H9 (cell line): ENCODE data around the gene LPP. TPM values are rescaled to one million over a fixed set of nuclear protein-coding genes. Genes with fewer than 3 reads are reported as not detected.

Experiments
- DNase-seq: peaks from one replicate; pipeline ENCODE4 v3.0.0-alpha.2; 2017
- H2AFZ ChIP-seq: one replicate; pipeline ENCODE4 v1.6.1; 2013; ENCODE audit warnings: mild to moderate bottlenecking, low read length, control low read depth, moderate library complexity
- H2AK5ac ChIP-seq: 2 replicates; pipeline ENCODE4 v1.6.1; 2013; ENCODE audit warnings: low read length, control low read depth, mixed read lengths; ENCODE audit not compliant: insufficient read length
- H2BK120ac ChIP-seq: one replicate; pipeline ENCODE4 v1.6.1; 2013; ENCODE audit warnings: low read depth, mild to moderate bottlenecking, low read length, control low read depth, inconsistent platforms; ENCODE audit not compliant: poor library complexity, severe bottlenecking
- H2BK12ac ChIP-seq: 2 replicates; pipeline ENCODE4 v1.6.1; 2013; ENCODE audit warnings: low read length, control low read depth, mixed read lengths, low read depth; ENCODE audit not compliant: insufficient read length
- H2BK15ac ChIP-seq: 2 replicates; pipeline ENCODE4 v1.6.1; 2013; ENCODE audit warnings: low read depth, low read length, control low read depth
- H2BK20ac ChIP-seq: one replicate; pipeline ENCODE4 v1.6.1; 2013; ENCODE audit warnings: low read depth, mild to moderate bottlenecking, low read length, control low read depth, inconsistent platforms; ENCODE audit not compliant: poor library complexity, severe bottlenecking
- H2BK5ac ChIP-seq: 2 replicates; pipeline ENCODE4 v1.6.1; 2013; ENCODE audit warnings: low read length, control low read depth, mixed read lengths; ENCODE audit not compliant: insufficient read length
- H3K14ac ChIP-seq: 2 replicates; pipeline ENCODE4 v1.6.1; 2013; ENCODE audit warnings: low read length, control low read depth; ENCODE audit not compliant: insufficient read depth
- H3K18ac ChIP-seq: 2 replicates; pipeline ENCODE4 v1.6.1; 2013; ENCODE audit warnings: low read depth, mild to moderate bottlenecking, mixed read lengths, low read length, control low read depth; ENCODE audit not compliant: insufficient read length
- H3K23ac ChIP-seq: 2 replicates; pipeline ENCODE4 v1.6.1; 2013; ENCODE audit warnings: low read length, control low read depth, mixed read lengths, low read depth; ENCODE audit not compliant: insufficient read length
- H3K23me2 ChIP-seq: 2 replicates; pipeline ENCODE4 v1.6.1; 2013; ENCODE audit warnings: low read depth, mild to moderate bottlenecking, mixed read lengths, low read length, control low read depth; ENCODE audit not compliant: insufficient read length, poor library complexity, severe bottlenecking
- H3K27ac ChIP-seq: 2 replicates; pipeline ENCODE4 v1.5.1; 2013; ENCODE audit warnings: low read length, control low read depth, mixed read lengths, low read depth; ENCODE audit not compliant: insufficient read length
- H3K27me3 ChIP-seq: 2 replicates; pipeline ENCODE4 v1.6.1; 2013; ENCODE audit warnings: low read length, control low read depth, inconsistent platforms; ENCODE audit not compliant: insufficient read depth
- H3K4ac ChIP-seq: 2 replicates; pipeline ENCODE4 v1.6.1; 2013; ENCODE audit warnings: low read depth, mild to moderate bottlenecking, control low read depth, inconsistent platforms, low read length, moderate library complexity
- H3K4me1 ChIP-seq: 2 replicates; pipeline ENCODE4 v1.6.1; 2013; ENCODE audit warnings: low read length, control low read depth, inconsistent platforms; ENCODE audit not compliant: insufficient read depth
- H3K4me2 ChIP-seq: 2 replicates; pipeline ENCODE4 v1.6.1; 2013; ENCODE audit warnings: low read length, control low read depth, mixed read lengths; ENCODE audit not compliant: insufficient read length, insufficient read depth
- H3K56ac ChIP-seq: 2 replicates; pipeline ENCODE4 v1.6.1; 2013; ENCODE audit warnings: low read depth, mild to moderate bottlenecking, mixed read lengths, low read length, control low read depth; ENCODE audit not compliant: insufficient read length
- H3K79me1 ChIP-seq: 2 replicates; pipeline ENCODE4 v1.6.1; 2013; ENCODE audit warnings: low read depth, mild to moderate bottlenecking, moderate library complexity, low read length, control low read depth, inconsistent platforms; ENCODE audit not compliant: insufficient read depth, poor library complexity, severe bottlenecking
- H3K79me2 ChIP-seq: 2 replicates; pipeline ENCODE4 v1.6.1; 2013; ENCODE audit warnings: low read length, control low read depth, inconsistent platforms; ENCODE audit not compliant: insufficient read depth
- H3K9ac ChIP-seq: 2 replicates; pipeline ENCODE4 v1.6.1; 2013; ENCODE audit warnings: low read length, control low read depth, mixed read lengths; ENCODE audit not compliant: insufficient read length; ENCODE audit errors: extremely low read depth
- H3K9me3 ChIP-seq: one replicate; pipeline ENCODE4 v1.6.1; 2013; ENCODE audit warnings: low read depth, low read length, inconsistent platforms; ENCODE audit not compliant: control insufficient read depth
- H3T11ph ChIP-seq: one replicate; pipeline ENCODE4 v1.6.1; 2013; ENCODE audit warnings: mild to moderate bottlenecking, low read length, control low read depth, inconsistent platforms
- H4K20me1 ChIP-seq: one replicate; pipeline ENCODE4 v1.6.1; 2013; ENCODE audit not compliant: control insufficient read depth, insufficient read length, insufficient read depth
- H4K5ac ChIP-seq: 2 replicates; pipeline ENCODE4 v1.6.1; 2013; ENCODE audit warnings: low read depth, mild to moderate bottlenecking, mixed read lengths, low read length, control low read depth; ENCODE audit not compliant: insufficient read length
- H4K8ac ChIP-seq: replicated peaks from 2 replicates; pipeline ENCODE4 v1.6.1; 2013; ENCODE audit warnings: low read length, control low read depth, mixed read lengths, low read depth; ENCODE audit not compliant: insufficient read length
- H4K91ac ChIP-seq: 2 replicates; pipeline ENCODE4 v1.6.1; 2013; ENCODE audit warnings: low read depth, mild to moderate bottlenecking, moderate library complexity, mixed read lengths, low read length, control low read depth; ENCODE audit not compliant: insufficient read length
- H3K27ac Mint-ChIP-seq, 3 experiments: 2 replicates in 2 of 3; 3 replicates in 1 of 3; pipeline ENCODE4 v1.8.0; 2020 to 2021; ENCODE audit warnings: mixed read lengths in 3 of 3, mild to moderate bottlenecking in 1 of 3, moderate library complexity in 1 of 3
- H3K27me3 Mint-ChIP-seq: 2 replicates; pipeline ENCODE4 v1.8.0; 2021; ENCODE audit warnings: low read depth, mild to moderate bottlenecking, moderate library complexity, mixed read lengths
- H3K36me3 Mint-ChIP-seq, 3 experiments: 2 replicates in 2 of 3; 3 replicates in 1 of 3; pipeline ENCODE4 v1.8.0; 2020 to 2021; ENCODE audit warnings: low read depth in 3 of 3, mixed read lengths in 3 of 3; ENCODE audit not compliant: insufficient read depth in 1 of 3
- H3K4me1 Mint-ChIP-seq, 2 experiments: 2 replicates each; pipeline ENCODE4 v1.8.0; 2020; ENCODE audit warnings: mixed read lengths in 2 of 2
- H3K4me3 Mint-ChIP-seq, 2 experiments: 2 replicates in 1 of 2; 3 replicates in 1 of 2; pipeline ENCODE4 v1.8.0; 2020 to 2021; ENCODE audit warnings: mild to moderate bottlenecking in 2 of 2, mixed read lengths in 2 of 2, moderate library complexity in 1 of 2
- H3K9me3 Mint-ChIP-seq, 2 experiments: 2 replicates in 1 of 2; 3 replicates in 1 of 2; pipeline ENCODE4 v1.8.0; 2020; ENCODE audit warnings: mild to moderate bottlenecking in 2 of 2, mixed read lengths in 2 of 2, moderate library complexity in 1 of 2
- CTCF ChIP-seq: fragments of 200-600 bp; sonication (generic); conservative IDR thresholded peaks from 3 replicates; pipeline ENCODE4 v1.8.0; 2021; ENCODE audit warnings: antibody characterized with exemption, mild to moderate bottlenecking
- WGBS: extraction: QIAGEN DNeasy Blood & Tissue Kit; methylation state at CpG from one replicate; pipeline ENCODE4 v1.1.7; 2013; ENCODE audit warnings: missing lambda C conversion rate, low lambda C conversion rate, mixed read lengths; ENCODE audit not compliant: insufficient read length; ENCODE audit errors: extremely low coverage; 5-methylcytosine and 5-hydroxymethylcytosine counted together
- total RNA-seq: library from RNA; stranded (reverse); gene quantifications from 2 replicates; pipeline ENCODE4 v1.2.1, GENCODE V29; 2021

The LPP gene
- total RNA-seq, 1 experiment from 2014 or later: 64.6 TPM

GRCh38 chr3:188617988-188618701 is 464.2 kb downstream of the LPP start:
- no peak overlapping the region for H3K4ac ChIP-seq
- no peak overlapping the region for H2AK5ac ChIP-seq
- H3K9ac ChIP-seq: no peak overlapping the region
- H3K4me2 ChIP-seq: no peak overlapping the region
- no peaks in the 10 kb centered on the region for H3K9me3 Mint-ChIP-seq
- no peak overlapping the region for H2BK5ac ChIP-seq
- H3K27me3 ChIP-seq: no peaks in the 10 kb centered on the region
- H3K27me3 Mint-ChIP-seq: no peaks in the 10 kb centered on the region
- DNase-seq: no peak
- no peak overlapping the region for H3K27ac Mint-ChIP-seq
- H3K4me1 ChIP-seq: no peaks in the 10 kb centered on the region
- no peaks in the 10 kb centered on the region for H4K20me1 ChIP-seq
- H2BK20ac ChIP-seq: no peak overlapping the region
- H2AFZ ChIP-seq: no peak overlapping the region
- no peak overlapping the region for H4K8ac ChIP-seq
- H3K27ac ChIP-seq: no peak overlapping the region
- H3T11ph ChIP-seq: no peak overlapping the region
- no peaks in the 10 kb centered on the region for H3K36me3 Mint-ChIP-seq
- WGBS: no CpG with 5 or more reads among the region's 5 CpGs
- no peak overlapping the region for H3K4me3 Mint-ChIP-seq
- no peak overlapping the region for H3K14ac ChIP-seq
- no peak overlapping the region for H3K23ac ChIP-seq
- H3K79me2 ChIP-seq: no peaks in the 10 kb centered on the region; the same call in 1 of the 2 replicates
- no peak overlapping the region for H2BK15ac ChIP-seq
- H3K9me3 ChIP-seq: no peaks in the 10 kb centered on the region
- H3K18ac ChIP-seq: no peak overlapping the region
- no peak overlapping the region for H4K91ac ChIP-seq
- H4K5ac ChIP-seq: no peak overlapping the region
- no peaks in the 10 kb centered on the region for H3K23me2 ChIP-seq
- H2BK120ac ChIP-seq: no peak overlapping the region
- no peak overlapping the region for H3K56ac ChIP-seq
- H3K4me1 Mint-ChIP-seq: no peaks in the 10 kb centered on the region
- no peak for TF ChIP-seq CTCF
- no peak overlapping the region for H2BK12ac ChIP-seq
- H3K79me1 ChIP-seq: no peaks in the 10 kb centered on the region
